Activated T-helper 1 cell treated with anti-CD3 and anti-CD28 coated beads, Interleukin-12 subunit alpha, Interleukin-12 subunit beta, Interleukin-2, Interleukin-4 antibody, amounts not matched to agents 30 ng/mL and 10 ng/mL and 1 ng/mL, durations not matched to agents 14 hours and 24 hours and 36 hours (primary cell): Measurements from ENCODE around the gene TBC1D8. TPM values are rescaled to one million over a fixed set of nuclear protein-coding genes. Genes with fewer than 3 reads are reported as not detected.

ENCODE experiments used
- DNase-seq: peaks from one replicate; pipeline ENCODE4 v3.0.0; 2021; ENCODE audit warnings: low spot score
- H3K27ac Mint-ChIP-seq: one replicate; pipeline ENCODE4 v1.8.0; 2021; ENCODE audit warnings: mild to moderate bottlenecking, mixed read lengths
- H3K27me3 Mint-ChIP-seq: one replicate; pipeline ENCODE4 v1.8.0; 2022; ENCODE audit warnings: mild to moderate bottlenecking, moderate library complexity, mixed read lengths; ENCODE audit not compliant: insufficient read depth
- H3K36me3 Mint-ChIP-seq: one replicate; pipeline ENCODE4 v1.8.0; 2021; ENCODE audit warnings: low read depth, mixed read lengths
- H3K4me1 Mint-ChIP-seq: one replicate; pipeline ENCODE4 v1.8.0; 2021; ENCODE audit warnings: low read depth, mixed read lengths
- H3K4me3 Mint-ChIP-seq: one replicate; pipeline ENCODE4 v1.8.0; 2021; ENCODE audit warnings: mild to moderate bottlenecking, moderate library complexity, mixed read lengths
- H3K9me3 Mint-ChIP-seq: one replicate; pipeline ENCODE4 v1.8.0; 2021; ENCODE audit warnings: mixed read lengths
- intact Hi-C: fragments of 100-400 bp; cut with micrococcal nuclease; formaldehyde crosslinking; loops from one replicate; pipeline ENCODE4 v1.15.1; 2024
- total RNA-seq: library from RNA; stranded (reverse); gene quantifications from 2 replicates; pipeline ENCODE4 v1.2.3, GENCODE V29; 2022

Gene TBC1D8
- total RNA-seq, 1 donor from 2014 or later = 1.1 TPM

DNA sequence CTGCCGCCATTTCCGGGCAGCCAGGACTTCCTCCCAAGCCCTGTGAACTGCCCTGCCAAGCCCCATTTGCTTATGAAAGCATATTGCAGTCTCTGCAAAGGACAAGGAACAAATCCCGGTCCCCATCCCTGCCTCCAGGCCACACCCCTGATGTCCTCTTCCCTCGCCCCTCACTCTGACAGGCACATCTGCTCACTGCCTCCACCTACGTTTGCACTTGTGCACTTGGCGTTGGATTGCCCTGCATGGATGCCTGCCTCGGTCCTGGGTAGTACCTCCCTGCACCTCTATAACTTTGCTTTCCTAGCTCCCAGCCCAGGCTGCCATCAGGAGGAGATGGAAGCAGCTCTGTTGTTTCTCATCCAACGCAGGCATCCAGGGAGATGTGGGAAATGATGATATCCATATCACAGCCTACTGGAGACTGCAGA is 168.7 kb downstream of the TBC1D8 start:
- Mint-ChIP-seq H3K27ac (no peak overlapping the region), H3K36me3 (no peaks in the 10 kb centered on the region), H3K4me1 (no peaks in the 10 kb centered on the region), H3K27me3 (no peaks in the 10 kb centered on the region), H3K9me3 (no peaks in the 10 kb centered on the region), H3K4me3 (no peak overlapping the region)
- DNase-seq = no peak
- intact Hi-C loops = loop anchor here (10.0 kb wide), 3 partner anchors 168 to 718 kb away; no protein-coding TSS in a partner anchor

DNA sequence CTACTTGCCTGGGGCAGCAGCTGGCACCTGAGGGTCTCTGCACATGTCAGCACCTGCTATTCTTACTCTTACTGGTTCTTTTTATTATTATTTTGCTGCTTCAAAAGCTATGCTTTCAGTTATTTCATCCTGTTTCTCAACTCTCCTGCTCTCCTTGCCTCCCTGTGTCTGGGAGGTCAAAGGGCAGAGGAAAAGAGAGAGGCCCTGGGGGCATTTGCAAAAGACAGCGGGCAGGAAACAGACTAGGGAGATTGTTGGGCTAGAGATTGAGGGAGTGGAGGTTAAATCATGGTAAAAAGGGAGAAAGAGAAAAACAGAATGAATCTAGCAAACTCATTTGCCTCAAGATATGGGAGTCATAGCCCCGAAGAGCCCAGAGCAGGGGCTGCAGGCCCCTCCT is 170.2 kb downstream of the TBC1D8 start:
- Mint-ChIP-seq H3K27me3 (no peaks in the 10 kb centered on the region), H3K4me3 (no peak overlapping the region), H3K9me3 (no peaks in the 10 kb centered on the region), H3K27ac (no peak overlapping the region), H3K4me1 (no peaks in the 10 kb centered on the region), H3K36me3 (no peaks in the 10 kb centered on the region)
- intact Hi-C loops = loop anchor here (10.0 kb wide), 3 partner anchors 166 to 716 kb away; no protein-coding TSS in a partner anchor
- DNase-seq = no peak

DNA sequence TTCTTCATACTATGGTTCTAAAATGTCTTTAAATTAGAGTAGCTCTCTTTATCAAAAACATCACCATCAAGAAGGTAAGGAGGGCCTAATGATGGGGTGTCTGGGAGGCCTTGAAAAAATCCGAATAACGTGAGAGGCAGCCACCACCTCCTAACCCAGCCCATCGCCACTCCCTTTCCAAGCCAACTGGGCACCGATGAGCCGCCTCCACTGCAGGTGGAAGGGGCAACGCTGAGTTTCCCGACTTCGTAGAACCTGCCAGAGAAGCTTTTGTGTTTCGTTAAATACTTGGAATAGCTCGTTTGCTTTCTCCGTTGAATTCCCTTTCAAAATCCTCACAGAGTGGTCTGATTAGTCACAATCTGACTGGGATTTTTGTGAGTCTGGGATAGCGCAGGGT is 171.1 kb downstream of the TBC1D8 start:
- no peaks in the 10 kb centered on the region for H3K27me3 Mint-ChIP-seq
- no peaks in the 10 kb centered on the region for H3K36me3 Mint-ChIP-seq
- H3K9me3 Mint-ChIP-seq = no peaks in the 10 kb centered on the region
- no peaks in the 10 kb centered on the region for H3K4me1 Mint-ChIP-seq
- H3K4me3 Mint-ChIP-seq = no peak overlapping the region
- DNase-seq = no peak
- H3K27ac Mint-ChIP-seq = no peak overlapping the region
- intact Hi-C loops = loop anchor here (10.0 kb wide), 3 partner anchors 165 to 715 kb away; no protein-coding TSS in a partner anchor

DNA sequence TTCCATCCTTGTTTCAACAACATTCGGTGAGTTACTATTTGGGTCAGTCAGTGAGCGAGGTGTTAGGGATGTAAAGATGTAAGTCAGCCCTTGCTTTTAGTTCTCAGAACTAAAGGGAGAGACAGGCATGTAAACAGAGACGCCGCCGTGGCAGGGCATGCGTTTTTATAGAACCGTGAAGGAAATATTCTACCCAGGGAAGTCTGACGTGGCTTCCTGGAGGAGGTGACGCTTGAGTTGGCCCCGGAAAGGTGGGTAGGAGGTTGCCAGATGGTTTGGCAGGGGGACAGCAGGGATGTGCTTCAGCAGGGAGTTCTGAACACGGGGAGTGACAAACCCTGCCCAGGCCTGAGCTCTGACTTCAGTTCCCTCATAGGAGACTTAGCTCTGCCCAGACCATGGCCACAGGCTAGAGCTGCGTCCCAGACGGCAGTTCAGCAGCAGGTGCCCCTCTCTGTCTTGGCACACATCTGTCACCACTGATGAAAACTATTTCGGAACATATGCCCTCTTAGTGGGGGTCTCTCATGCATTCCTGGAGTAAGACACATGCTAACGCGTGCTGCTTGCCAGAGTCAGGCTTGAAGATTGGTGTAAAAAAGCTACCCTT is 172.5 kb downstream of the TBC1D8 start:
- Mint-ChIP-seq H3K27me3 (no peaks in the 10 kb centered on the region), H3K4me3 (no peak overlapping the region), H3K9me3 (no peaks in the 10 kb centered on the region), H3K4me1 (no peaks in the 10 kb centered on the region), H3K36me3 (no peaks in the 10 kb centered on the region), H3K27ac (no peak overlapping the region)
- intact Hi-C loops = no loop called here
- DNase-seq = no peak

DNA sequence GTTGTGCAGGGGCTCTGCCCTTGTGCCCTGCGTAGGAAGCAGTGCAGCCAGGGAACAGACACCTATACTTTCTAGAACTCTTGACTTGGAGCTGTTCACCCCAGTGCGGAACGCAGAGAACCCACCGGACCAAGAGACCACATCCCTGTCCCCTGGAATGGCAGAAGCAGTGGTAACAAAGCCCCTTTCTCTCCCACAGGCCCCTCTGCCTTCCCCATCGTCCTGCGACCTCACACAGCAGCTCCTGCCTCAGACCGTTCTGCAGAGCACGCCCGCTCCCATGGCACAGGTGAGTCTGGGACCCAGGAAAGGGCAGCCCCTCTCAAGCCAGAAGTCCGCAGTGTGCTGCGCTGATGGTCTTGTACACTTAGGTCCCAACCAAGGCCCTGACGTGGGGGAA is 173.7 kb downstream of the TBC1D8 start:
- H3K36me3 Mint-ChIP-seq = no peaks in the 10 kb centered on the region
- H3K27ac Mint-ChIP-seq = no peak overlapping the region
- no peaks in the 10 kb centered on the region for H3K27me3 Mint-ChIP-seq
- H3K4me3 Mint-ChIP-seq = no peak overlapping the region
- H3K4me1 Mint-ChIP-seq = no peaks in the 10 kb centered on the region
- no peak for DNase-seq
- H3K9me3 Mint-ChIP-seq = no peaks in the 10 kb centered on the region
- intact Hi-C loops = no loop called here

DNA sequence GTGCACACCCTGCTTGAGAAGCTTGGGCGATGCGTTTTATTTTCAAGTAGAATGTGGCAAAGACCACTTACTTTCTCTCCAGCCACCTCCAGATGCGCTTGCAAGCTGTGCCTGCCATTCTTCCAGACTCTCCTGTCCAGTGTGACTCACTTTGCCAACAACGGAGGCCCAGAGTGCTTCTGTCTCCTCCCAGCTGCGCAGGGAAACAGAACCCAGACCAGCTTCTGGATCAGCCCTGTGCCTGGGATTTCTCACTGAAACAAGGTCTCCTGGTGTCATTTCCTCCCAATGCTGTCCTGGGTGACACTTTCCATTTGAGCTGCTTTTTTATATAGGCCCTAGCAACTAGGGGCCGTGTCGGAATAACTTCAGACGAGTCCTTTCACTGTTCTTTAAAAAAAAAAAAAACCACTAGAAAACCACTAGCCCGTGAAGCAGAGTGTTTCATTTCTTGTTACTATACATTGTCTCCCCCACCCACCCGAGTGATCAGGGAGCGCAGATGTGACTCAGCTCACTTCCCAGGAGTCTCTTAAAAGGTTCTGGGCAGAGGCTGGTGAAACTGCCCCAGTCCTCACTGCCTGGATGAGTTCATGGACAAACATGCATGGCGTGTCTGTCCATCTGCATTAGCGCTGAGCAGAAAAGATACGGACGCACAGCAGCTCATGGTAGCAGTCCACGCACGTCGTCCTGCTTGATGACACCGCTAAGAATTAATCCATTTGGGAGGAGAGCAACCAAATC is 174.4 kb downstream of the TBC1D8 start:
- no peaks in the 10 kb centered on the region for H3K9me3 Mint-ChIP-seq
- intact Hi-C loops = no loop called here
- DNase-seq = no peak
- H3K27me3 Mint-ChIP-seq = no peaks in the 10 kb centered on the region
- no peaks in the 10 kb centered on the region for H3K4me1 Mint-ChIP-seq
- H3K36me3 Mint-ChIP-seq = no peaks in the 10 kb centered on the region
- H3K27ac Mint-ChIP-seq = no peak overlapping the region
- no peak overlapping the region for H3K4me3 Mint-ChIP-seq

DNA sequence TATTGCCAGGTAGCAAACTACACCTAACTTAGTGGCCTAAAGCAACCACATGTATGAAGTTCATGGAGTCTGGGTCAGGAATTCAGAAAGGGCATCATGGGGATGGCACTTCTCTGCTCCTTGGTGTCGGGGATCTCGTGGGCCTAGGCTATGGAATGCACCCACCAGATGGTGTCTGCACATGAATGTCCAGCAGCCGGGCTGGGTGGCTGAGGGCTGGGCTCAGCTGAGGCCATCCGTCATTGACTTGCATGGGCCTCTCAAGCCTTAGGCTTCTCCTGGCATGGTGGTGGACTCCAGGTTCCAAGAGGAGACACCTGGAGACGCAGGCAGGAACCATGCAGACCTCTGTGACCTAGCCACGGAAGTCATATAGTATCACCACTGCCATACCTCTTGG is 175.1 kb downstream of the TBC1D8 start:
- intact Hi-C loops = no loop called here
- H3K4me1 Mint-ChIP-seq = no peaks in the 10 kb centered on the region

DNA sequence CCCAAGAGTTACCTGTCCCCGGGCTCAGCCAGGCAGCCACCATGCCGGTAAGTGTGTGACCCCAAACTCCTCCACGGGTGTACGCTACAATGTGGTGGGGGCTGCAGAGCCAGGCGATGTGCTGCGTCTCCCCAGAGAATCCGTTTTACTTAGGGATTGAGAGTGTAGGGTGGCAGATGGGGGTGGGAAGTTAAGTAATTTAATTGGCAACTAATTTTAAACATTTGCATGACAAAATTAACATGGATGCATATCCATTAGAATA is 175.7 kb downstream of the TBC1D8 start:
- no peaks in the 10 kb centered on the region for H3K4me1 Mint-ChIP-seq
- H3K4me3 Mint-ChIP-seq = no peak overlapping the region
- no peak overlapping the region for H3K27ac Mint-ChIP-seq
- no peaks in the 10 kb centered on the region for H3K27me3 Mint-ChIP-seq
- intact Hi-C loops = no loop called here
- H3K36me3 Mint-ChIP-seq = no peaks in the 10 kb centered on the region
- H3K9me3 Mint-ChIP-seq = no peaks in the 10 kb centered on the region
- DNase-seq = no peak

More for the DNA sequence above, 175.1 kb downstream of the TBC1D8 start:
- H3K4me3 Mint-ChIP-seq = no peak overlapping the region
- no peak overlapping the region for H3K27ac Mint-ChIP-seq
- no peaks in the 10 kb centered on the region for H3K36me3 Mint-ChIP-seq
- no peaks in the 10 kb centered on the region for H3K9me3 Mint-ChIP-seq
- no peaks in the 10 kb centered on the region for H3K27me3 Mint-ChIP-seq
- DNase-seq = no peak

DNA sequence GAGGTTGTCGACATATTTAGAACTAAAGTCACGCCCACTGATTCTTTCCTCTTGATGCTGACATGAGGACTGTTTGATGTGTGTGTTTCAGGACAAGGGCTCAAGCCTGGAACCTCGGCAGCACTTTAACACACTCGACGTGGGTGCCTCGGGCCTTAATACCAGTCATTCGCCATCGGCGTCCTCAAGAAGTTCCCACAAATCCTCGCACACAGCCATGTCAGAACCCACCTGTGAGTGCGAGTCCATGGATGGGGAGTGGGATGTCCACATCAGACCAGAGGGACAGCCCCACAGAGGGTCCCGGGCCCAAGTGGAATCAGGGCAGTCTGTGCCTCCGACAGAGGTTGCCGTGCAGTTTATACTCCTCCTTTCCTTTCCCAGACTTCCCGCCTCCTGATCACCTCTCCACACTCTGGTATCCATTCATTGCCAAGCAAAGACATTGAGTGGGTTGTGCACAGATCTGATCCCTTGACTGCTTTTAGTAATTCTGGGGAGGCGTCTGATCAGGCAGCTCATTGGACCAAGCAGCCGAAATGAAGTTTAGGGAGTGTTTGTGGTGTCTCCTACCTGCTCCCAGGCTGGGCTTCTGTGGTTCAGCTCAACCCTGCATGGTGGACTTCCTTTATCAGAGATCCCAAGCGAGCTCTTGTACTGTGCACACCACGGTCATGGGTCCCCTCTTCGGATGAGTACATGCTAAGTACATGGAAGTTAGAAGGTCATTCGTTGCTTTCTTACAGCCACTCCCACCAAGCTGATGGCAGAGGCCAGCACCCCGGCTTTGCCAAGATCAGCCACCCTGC is 176.3 kb downstream of the TBC1D8 start:
- no peaks in the 10 kb centered on the region for H3K36me3 Mint-ChIP-seq
- intact Hi-C loops = no loop called here
- no peak overlapping the region for H3K27ac Mint-ChIP-seq
- no peaks in the 10 kb centered on the region for H3K4me1 Mint-ChIP-seq
- H3K4me3 Mint-ChIP-seq = no peak overlapping the region
- H3K27me3 Mint-ChIP-seq = no peaks in the 10 kb centered on the region
- H3K9me3 Mint-ChIP-seq = no peaks in the 10 kb centered on the region
- no peak for DNase-seq

DNA sequence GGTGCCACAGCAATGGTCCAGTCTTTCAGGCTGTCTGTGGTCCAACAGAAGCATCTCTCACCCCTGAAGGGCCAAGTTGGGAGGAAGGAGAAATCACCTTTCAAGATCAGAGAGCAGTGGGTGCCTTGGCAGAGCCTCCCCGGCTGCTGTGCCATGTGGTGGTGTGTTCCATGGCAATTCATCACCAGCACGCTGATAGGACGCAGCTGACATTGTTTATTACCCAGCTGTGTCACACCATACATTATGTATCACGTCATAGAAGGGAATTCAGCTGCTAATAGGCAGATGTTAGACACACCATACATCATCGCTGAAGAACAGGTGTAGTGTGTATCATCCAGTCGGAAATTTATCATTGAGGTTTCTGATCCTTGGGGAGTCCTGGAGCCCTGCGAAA is 178.7 kb downstream of the TBC1D8 start:
- H3K27me3 Mint-ChIP-seq = no peaks in the 10 kb centered on the region
- H3K27ac Mint-ChIP-seq = no peak overlapping the region
- H3K9me3 Mint-ChIP-seq = no peaks in the 10 kb centered on the region
- H3K4me1 Mint-ChIP-seq = no peaks in the 10 kb centered on the region
- no peak overlapping the region for H3K4me3 Mint-ChIP-seq
- no peaks in the 10 kb centered on the region for H3K36me3 Mint-ChIP-seq
- DNase-seq = no peak
- intact Hi-C loops = no loop called here

DNA sequence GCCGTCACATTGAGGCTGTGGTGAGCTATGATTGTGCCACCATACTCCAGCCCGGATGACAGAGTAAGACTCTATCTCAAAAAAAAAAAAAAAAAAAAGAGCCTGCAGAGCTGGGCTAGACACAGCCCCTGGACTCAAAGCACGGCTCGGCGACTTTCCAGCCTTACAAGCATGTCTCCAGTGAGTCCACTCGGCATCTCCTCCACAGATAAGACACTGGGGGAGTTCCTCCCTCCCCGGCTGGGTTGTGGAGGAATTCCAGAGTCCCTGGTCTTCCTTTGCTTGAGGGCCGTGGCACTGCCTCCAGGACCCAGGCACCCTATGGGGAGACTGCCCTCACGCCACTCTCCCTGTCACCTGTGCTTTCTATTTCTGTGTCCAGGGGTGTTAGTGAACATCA is 180.0 kb downstream of the TBC1D8 start:
- Mint-ChIP-seq H3K36me3 (no peaks in the 10 kb centered on the region), H3K27me3 (no peaks in the 10 kb centered on the region), H3K27ac (no peak overlapping the region), H3K9me3 (no peaks in the 10 kb centered on the region), H3K4me1 (no peaks in the 10 kb centered on the region), H3K4me3 (no peak overlapping the region)
- no peak for DNase-seq
- intact Hi-C loops = no loop called here

DNA sequence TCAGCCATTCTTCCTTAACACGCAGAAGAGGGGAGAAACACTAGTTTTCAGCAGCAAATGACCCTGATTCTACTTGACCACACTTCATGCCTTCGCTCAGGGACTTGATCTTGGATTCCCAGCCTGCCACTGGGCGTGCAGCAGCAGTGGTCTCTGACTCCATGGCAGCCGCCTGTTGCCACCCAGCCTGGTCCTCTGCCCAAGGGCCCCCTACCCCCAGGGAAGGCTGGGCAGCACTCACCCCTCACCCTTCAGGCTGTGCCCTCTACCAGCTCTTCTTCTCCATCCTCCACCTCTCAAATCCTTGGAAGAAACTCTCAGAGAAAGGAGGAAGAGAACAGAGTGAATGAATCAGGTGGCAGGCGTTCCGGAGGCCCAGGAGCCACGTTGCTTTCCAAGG is 181.2 kb downstream of the TBC1D8 start:
- no peaks in the 10 kb centered on the region for H3K36me3 Mint-ChIP-seq
- no peak overlapping the region for H3K27ac Mint-ChIP-seq
- DNase-seq = no peak
- intact Hi-C loops = no loop called here
- H3K4me1 Mint-ChIP-seq = no peaks in the 10 kb centered on the region
- H3K9me3 Mint-ChIP-seq = no peaks in the 10 kb centered on the region
- no peak overlapping the region for H3K4me3 Mint-ChIP-seq
- H3K27me3 Mint-ChIP-seq = no peaks in the 10 kb centered on the region
